Mammary epithelial cell (primary cell): ENCODE measurements around the gene CAMK1.

Source experiments
- CTCF ChIP-seq, 2 donors: IDR thresholded peaks in 1 of 2; conservative IDR thresholded peaks in 1 of 2; 2 replicates each; pipeline ENCODE4 v1.5.1; 2011 to 2012; ENCODE audit warnings: inconsistent platforms in 2 of 2, low read length in 2 of 2, mild to moderate bottlenecking in 2 of 2, control low read depth in 1 of 2, low read depth in 1 of 2; ENCODE audit not compliant: insufficient read depth in 1 of 2; ENCODE audit errors: extremely low read depth in 1 of 2
- EZH2 ChIP-seq: IDR thresholded peaks from 2 replicates; pipeline ENCODE4 v1.6.1; 2012; ENCODE audit warnings: low read length, inconsistent platforms, borderline replicate concordance

- no peak for TF ChIP-seq CTCF (conservative IDR thresholded peaks at IDR 0.05 in 1 of 2, IDR thresholded peaks at IDR 0.05 in 1 of 2; ENCODE audit: extremely low read depth in 1 of 2, insufficient read depth in 1 of 2, low read depth in 1 of 2, low read length in 2 of 2)
- TF ChIP-seq EZH2 = no peak
These were observed 7.3 kb upstream of the CAMK1 start for GRCh38 chr3:9776896-9777693.
